Gastroesophageal sphincter (tissue), 4 donors: ENCODE data around the gene CTSE. TPM values are rescaled to one million over a fixed set of nuclear protein-coding genes. Genes with fewer than 3 reads are reported as not detected.

Experiments used
- ATAC-seq: fragments of 150-250 bp; one replicate; pipeline ENCODE4 v1.9.1; 2016; ENCODE audit warnings: mild to moderate bottlenecking, moderate library complexity
- H3K27ac ChIP-seq, 4 donors: fragments of 200-600 bp; sonication (generic) in 3 of 4; 1 replicate in 3 of 4; 2 replicates in 1 of 4; pipeline ENCODE4 v1.5.1; 2016 to 2019
- H3K27me3 ChIP-seq: fragments of 200-600 bp; sonication (generic); one replicate; pipeline ENCODE4 v1.5.1; 2019
- H3K36me3 ChIP-seq, 2 donors: fragments of 200-600 bp; sonication (generic); one replicate each; pipeline ENCODE4 v1.5.1; 2019; ENCODE audit warnings: control low read depth in 1 of 2
- H3K4me1 ChIP-seq, 3 donors: fragments of 200-600 bp; sonication (generic); 1 replicate in 2 of 3; 2 replicates in 1 of 3; pipeline ENCODE4 v1.5.1; 2016 to 2019; ENCODE audit warnings: control low read depth in 2 of 3
- H3K4me3 ChIP-seq, 2 donors: fragments of 200-600 bp; sonication (generic); one replicate each; pipeline ENCODE4 v1.5.1; 2019; ENCODE audit warnings: mild to moderate bottlenecking in 1 of 2, moderate library complexity in 1 of 2
- H3K9me3 ChIP-seq, 3 donors: fragments of 200-600 bp; sonication (generic); one replicate each; pipeline ENCODE4 v1.5.1; 2017 to 2019; ENCODE audit warnings: control low read depth in 2 of 3
- CTCF ChIP-seq, 4 experiments: fragments of 200-600 bp in 2 of 4; fragments of 450-650 bp in 2 of 4; sonication (generic) in 1 of 4; IDR thresholded peaks; one replicate each; pipeline ENCODE4 v1.5.1; 2017 to 2019; ENCODE audit warnings: antibody characterized with exemption in 4 of 4, mild to moderate bottlenecking in 2 of 4, moderate library complexity in 2 of 4
- EP300 ChIP-seq: sonication (generic); formaldehyde crosslinking; IDR thresholded peaks from one replicate; pipeline ENCODE4 v1.6.1; 2017; ENCODE audit warnings: antibody characterized with exemption, mild to moderate bottlenecking
- POLR2A ChIP-seq, 2 donors: fragments of 450-650 bp; IDR thresholded peaks; one replicate each; pipeline ENCODE4 v1.6.1; 2017; ENCODE audit warnings: antibody characterized with exemption in 2 of 2, mild to moderate bottlenecking in 2 of 2, moderate library complexity in 1 of 2
- POLR2AphosphoS5 ChIP-seq: sonication (generic); formaldehyde crosslinking; IDR thresholded peaks from one replicate; pipeline ENCODE4 v1.6.1; 2017; ENCODE audit warnings: antibody characterized with exemption
- WGBS, 2 donors: methylation state at CpG; one replicate each; pipeline ENCODE4 v1.1.5; 2018; ENCODE audit warnings: low coverage in 1 of 2; 5-methylcytosine and 5-hydroxymethylcytosine counted together
- total RNA-seq, 4 donors: library from RNA; depleted of rRNA; stranded (reverse); fragments of >200 nt; gene quantifications; one replicate each; pipeline ENCODE4 v1.1.0, GENCODE V29; 2016

Gene CTSE
- total RNA-seq, 4 donors from 2014 or later = not detected

GRCh38 chr1:206020393-206021007 is 3.2 kb downstream of the CTSE start:
- TF ChIP-seq CTCF (IDR thresholded peaks at IDR 0.05) = no peak
- no peak for TF ChIP-seq POLR2AphosphoS5
- no peak for TF ChIP-seq EP300
- TF ChIP-seq POLR2A (IDR thresholded peaks at IDR 0.05) = no peak
- Histone ChIP-seq H3K36me3 (no peaks in the 10 kb centered on the region), H3K4me1 (no peaks in the 10 kb centered on the region), H3K4me3 (no peak overlapping the region), H3K9me3 (no peaks in the 10 kb centered on the region), H3K27me3 (no peaks in the 10 kb centered on the region), H3K27ac (no peak overlapping the region)
- WGBS, 2 donors = 86 to 89% methylated on average over 1 to 3 of the region's 4 CpGs
- ATAC-seq = no peak

GRCh38 chr1:206015071-206015470 is 8.6 kb downstream of the CTSE start:
- no peaks in the 10 kb centered on the region for H3K9me3 ChIP-seq
- ATAC-seq = no peak
- H3K36me3 ChIP-seq = no peaks in the 10 kb centered on the region
- TF ChIP-seq POLR2A (IDR thresholded peaks at IDR 0.05) = no peak
- no peak for TF ChIP-seq EP300
- no peak for TF ChIP-seq POLR2AphosphoS5
- TF ChIP-seq CTCF (IDR thresholded peaks at IDR 0.05) = no peak
- H3K27me3 ChIP-seq = no peaks in the 10 kb centered on the region
- no peak overlapping the region for H3K27ac ChIP-seq
- no peak overlapping the region for H3K4me3 ChIP-seq
- WGBS, 2 donors = 73 to 88% methylated on average over 1 of the region's 1 CpG
- H3K4me1 ChIP-seq = no peaks in the 10 kb centered on the region

- no peak for ATAC-seq
- WGBS, 2 donors = 75 to 80% methylated on average over 1 to 3 of the region's 5 CpGs
- TF ChIP-seq CTCF (IDR thresholded peaks at IDR 0.05) = no peak
- no peak for TF ChIP-seq POLR2A (IDR thresholded peaks at IDR 0.05)
- TF ChIP-seq POLR2AphosphoS5 = no peak
- no peak for TF ChIP-seq EP300
- no peaks in the 10 kb centered on the region for H3K36me3 ChIP-seq
- no peaks in the 10 kb centered on the region for H3K9me3 ChIP-seq
- H3K27ac ChIP-seq = no peak overlapping the region
- H3K4me3 ChIP-seq = no peak overlapping the region
- H3K27me3 ChIP-seq = no peaks in the 10 kb centered on the region
- no peaks in the 10 kb centered on the region for H3K4me1 ChIP-seq
Measured at GRCh38 chr1:206014601-206015000, 9.1 kb downstream of the CTSE start.

GRCh38 chr1:206013026-206013795 is 10.5 kb downstream of the CTSE start:
- no peak overlapping the region for H3K27ac ChIP-seq
- TF ChIP-seq POLR2A (IDR thresholded peaks at IDR 0.05) (no peak), CTCF (IDR thresholded peaks at IDR 0.05) (no peak), POLR2AphosphoS5 (no peak), EP300 (no peak)
- no peak overlapping the region for H3K4me3 ChIP-seq
- no peaks in the 10 kb centered on the region for H3K36me3 ChIP-seq
- no peaks in the 10 kb centered on the region for H3K27me3 ChIP-seq
- no peaks in the 10 kb centered on the region for H3K4me1 ChIP-seq
- WGBS, 2 donors = 73 to 93% methylated on average over 2 to 3 of the region's 6 CpGs
- H3K9me3 ChIP-seq = no peaks in the 10 kb centered on the region
- no peak for ATAC-seq
